ENCODE data around the gene PODN.

PODN gene

GRCh38 chr1:53057127-53057526, 4.9 kb upstream of the PODN start:
- peak; percentile 66 for DNase-seq

DNA sequence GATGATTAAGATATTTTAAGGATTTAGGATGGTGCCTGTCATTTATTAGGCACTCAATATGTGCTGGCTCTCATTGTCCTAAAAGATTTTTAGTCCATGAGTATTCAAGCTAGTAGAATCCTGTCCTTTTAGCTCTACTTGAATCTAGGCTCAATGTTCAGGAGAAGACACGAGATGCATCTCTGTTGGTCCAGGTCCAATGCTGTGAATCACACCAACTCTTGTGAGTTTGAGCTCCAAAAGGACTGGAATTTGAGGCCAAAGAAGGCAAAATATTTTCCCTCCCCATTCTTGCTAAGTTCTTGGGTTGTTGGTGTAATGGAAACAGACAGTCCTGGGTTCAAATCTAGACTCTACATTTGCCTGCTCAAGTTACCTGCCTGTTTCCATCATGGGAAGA, 1.4 kb upstream of the PODN start:
- no peak for DNase-seq

- DNase-seq: no peak
Observed at GRCh38 chr1:53061123-53061858, 722 bp upstream of the PODN start.

DNA sequence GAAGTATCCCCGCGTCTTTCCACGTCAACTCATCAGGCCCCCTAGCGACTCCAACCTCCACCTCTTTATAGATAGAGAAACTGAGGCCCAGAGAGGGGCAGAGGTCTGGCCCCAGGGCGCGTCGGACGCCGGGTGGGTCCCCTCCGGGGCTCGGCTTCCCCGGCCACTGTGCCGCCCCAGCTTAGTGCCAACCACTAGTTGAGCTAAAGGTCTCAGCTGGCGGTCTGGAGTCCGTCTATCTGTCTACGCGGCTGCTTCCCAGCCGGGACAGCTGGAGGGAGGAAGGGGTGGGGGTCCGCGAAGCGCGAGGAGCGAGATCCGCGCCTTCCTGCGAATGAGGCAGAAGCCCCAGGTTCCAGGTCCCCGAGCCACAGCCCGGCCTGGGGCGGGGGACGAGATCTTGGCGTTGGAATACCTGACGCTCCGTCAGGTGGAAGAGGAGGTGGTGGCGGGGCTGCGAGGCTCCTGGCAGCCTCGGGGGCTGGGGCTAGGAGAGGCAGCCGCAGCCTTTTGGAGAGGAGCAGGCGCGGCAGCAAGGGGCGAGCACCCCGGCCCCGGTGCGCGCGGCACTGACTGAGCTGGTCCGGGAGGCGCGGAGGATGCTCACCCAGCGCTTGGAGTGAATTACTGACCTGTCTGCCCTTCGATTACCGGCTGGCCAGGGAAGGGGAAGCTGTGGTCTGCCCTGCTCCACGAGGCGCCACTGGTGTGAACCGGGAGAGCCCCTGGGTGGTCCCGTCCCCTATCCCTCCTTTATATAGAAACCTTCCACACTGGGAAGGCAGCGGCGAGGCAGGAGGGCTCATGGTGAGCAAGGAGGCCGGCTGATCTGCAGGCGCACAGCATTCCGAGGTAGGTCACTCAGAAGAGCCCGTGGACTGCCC, 937 bp downstream of the PODN start:
- no peak for DNase-seq

DNA sequence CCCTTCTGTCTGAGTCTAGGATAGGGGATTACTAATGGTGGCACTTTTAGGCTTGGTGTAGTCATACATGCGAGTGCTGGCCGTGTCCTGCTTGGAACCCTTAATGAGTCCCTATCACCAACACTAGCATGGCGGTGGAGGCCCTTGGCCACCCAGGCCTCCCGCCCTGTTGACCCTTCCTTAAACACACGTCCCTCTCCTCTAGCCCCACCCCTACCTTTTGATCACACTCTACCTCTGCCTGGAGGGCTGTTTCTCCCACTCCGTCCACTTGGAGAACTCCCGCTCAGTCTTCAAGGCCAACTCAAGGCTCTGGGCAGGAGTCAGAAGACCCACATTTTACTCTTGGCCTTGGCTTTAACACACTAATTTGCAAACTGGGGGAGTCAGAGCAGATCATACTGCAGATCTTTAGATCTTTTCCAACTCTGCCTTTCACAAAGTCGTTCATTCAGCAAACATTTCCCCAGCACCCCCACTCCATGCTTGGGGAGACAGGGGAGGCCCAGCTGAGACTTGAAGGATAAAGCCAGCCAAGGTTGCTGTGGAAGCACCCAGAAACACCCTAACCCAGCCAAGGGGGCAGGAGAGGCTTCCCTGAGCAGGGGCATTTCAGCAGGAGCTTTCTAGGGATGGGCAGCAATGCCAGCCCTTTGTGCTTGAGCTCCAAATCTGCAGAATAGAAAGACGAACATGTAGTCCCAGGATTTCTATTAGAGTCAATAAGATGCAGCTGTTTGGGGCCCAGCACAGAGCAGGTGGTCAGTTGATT, 1.9 kb downstream of the PODN start:
- no peak for DNase-seq

GRCh38 chr1:53065391-53065790, 3.4 kb downstream of the PODN start:
- no peak for DNase-seq

DNA sequence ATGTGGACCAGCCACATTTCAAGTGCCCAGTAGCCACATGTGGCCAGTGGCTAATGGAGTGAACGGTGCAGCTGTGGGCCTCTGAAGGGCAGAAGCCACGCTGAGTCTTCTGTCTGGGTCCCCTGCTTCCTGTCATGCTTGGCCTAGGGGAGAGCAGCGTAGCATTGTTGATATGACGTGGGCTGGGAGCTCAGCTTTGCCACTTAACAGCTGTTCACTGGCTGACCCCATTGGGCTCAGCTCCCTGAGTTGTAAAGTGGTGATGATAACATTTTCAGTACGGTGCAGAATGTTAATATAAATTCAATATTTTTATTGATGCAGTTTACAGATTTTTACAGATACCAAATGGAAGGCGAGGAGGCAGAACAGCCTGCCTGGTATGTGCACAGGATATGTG, 4.5 kb downstream of the PODN start:
- DNase-seq: no peak

GRCh38 chr1:53066891-53067738, 5.1 kb downstream of the PODN start:
- DNase-seq: no peak

DNA sequence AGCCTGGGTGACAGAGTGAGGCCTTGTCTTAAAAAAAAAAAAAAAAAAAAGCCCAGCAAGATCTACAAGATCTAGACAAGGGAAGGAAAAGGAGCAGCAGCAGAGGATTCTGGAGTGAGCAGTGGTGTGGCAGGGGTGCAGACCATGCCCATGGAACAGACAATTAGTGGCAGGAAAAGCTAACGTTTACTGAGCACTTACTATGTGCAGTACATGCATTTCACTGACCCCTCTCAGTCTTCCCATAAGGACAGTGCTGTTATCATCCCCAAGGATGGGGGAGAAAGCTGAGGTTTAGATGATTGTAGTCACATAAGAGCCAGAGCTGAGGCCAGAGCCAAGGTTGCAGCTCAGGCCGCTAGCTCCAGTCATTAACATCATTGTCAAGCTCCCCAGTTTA, 5.9 kb downstream of the PODN start:
- DNase-seq: no peak

GRCh38 chr1:53068314-53069099, 6.5 kb downstream of the PODN start:
- no peak for DNase-seq

DNA sequence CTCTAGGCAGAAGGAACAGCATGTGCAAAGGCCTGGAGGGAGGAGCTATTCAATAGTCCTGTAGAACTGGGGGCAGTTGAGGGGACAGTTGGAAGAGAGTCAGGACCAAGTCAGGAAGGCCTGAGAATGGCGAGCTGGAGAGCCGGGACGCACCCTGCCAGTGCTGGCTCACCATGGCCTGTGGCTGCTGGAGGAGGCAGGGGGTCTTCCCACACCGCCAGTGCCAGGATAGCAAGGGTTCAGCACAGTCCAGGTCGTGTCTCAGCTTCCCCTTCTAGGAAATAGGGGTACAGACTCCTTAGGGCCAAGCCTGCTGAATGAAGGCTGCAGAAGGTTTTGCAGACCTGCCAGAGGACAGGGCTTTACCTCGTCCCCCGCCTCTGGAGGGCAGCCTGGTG, 7.3 kb downstream of the PODN start:
- DNase-seq: no peak

DNA sequence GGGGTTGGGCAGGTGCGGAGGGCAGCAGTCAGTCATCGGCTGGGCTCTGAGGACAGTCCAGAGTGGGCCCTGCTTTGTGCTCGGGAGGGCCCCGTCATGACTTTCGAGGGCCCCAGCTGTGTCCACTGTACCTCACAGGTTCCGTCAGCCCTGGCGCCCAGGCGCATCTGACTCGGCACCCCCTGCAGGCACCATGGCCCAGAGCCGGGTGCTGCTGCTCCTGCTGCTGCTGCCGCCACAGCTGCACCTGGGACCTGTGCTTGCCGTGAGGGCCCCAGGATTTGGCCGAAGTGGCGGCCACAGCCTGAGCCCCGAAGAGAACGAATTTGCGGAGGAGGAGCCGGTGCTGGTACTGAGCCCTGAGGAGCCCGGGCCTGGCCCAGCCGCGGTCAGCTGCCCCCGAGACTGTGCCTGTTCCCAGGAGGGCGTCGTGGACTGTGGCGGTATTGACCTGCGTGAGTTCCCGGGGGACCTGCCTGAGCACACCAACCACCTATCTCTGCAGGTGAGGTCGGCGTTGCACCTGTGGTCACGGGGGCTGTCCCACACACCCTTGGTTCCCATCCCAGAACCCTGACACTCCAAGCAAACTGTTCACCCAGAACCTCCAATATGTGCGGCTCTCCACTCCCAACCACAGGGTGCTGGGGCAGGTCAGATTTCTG, 7.8 kb downstream of the PODN start:
- DNase-seq: no peak

DNA sequence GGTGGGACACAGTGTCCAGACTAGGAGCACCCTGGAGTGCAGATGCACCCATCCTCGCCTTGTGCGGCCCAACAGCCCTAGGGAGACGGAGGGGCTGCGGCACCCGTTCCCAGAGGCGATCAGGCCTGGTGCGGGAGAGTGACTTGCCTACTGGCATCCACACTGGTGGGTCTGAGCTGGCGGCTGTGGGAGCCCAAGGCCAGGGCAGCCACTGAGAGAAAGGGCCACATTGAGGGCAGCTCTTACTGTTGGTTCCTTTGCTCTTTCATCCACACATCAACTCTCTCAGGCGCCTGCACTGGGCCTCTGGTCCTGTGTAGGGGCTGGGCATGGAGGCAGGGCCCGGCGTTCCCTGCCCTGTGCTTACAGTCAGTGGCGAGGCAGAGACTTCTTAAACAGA, 8.6 kb downstream of the PODN start:
- no peak for DNase-seq

GRCh38 chr1:53071167-53071865, 9.3 kb downstream of the PODN start:
- no peak for DNase-seq

DNA sequence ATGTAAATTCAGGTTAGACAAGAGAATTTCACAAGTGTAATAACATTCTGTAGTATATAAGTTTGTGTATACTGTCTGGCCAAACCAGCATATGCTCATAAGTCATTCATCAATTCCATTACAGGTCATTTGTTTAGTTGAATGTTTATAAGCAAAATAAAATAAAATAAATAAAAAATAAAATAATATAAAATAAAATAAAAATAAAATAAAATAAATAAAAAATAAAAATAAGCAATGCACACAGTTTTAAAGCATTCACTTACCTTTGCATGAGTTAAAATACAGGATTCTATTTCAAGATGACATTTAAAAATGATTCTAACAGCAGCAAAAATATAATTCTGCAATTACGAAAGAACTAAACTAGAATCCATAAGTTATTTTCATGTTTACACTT, 9.9 kb downstream of the PODN start:
- no peak for DNase-seq

GRCh38 chr1:53073287-53073686, 11.3 kb downstream of the PODN start:
- DNase-seq: no peak

DNA sequence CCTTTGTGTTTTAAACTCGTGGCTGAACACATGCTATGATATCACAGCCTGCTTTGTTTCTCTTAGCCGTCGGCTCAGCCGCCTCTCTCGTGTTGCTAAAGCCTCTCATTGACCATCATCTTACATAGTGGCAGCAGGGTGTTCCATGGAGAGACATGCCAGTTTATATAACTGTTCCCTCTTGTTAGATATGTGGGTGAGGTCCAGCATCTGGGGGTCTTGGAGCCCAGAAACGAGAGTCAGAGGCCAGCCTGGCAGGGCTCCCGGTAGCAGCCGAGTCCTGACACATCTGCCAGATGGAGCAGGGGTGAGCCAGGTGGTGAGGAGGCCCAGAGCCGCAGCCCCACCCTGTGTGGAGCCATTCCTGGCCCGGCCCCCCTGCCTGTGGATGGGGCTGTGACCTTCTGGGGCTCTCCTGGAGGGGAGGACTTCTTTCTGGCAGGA, 11.9 kb downstream of the PODN start:
- no peak for DNase-seq

GRCh38 chr1:53074313-53075154, 12.5 kb downstream of the PODN start:
- no peak for DNase-seq

GRCh38 chr1:53075206-53075605, 13.2 kb downstream of the PODN start:
- no peak for DNase-seq

DNA sequence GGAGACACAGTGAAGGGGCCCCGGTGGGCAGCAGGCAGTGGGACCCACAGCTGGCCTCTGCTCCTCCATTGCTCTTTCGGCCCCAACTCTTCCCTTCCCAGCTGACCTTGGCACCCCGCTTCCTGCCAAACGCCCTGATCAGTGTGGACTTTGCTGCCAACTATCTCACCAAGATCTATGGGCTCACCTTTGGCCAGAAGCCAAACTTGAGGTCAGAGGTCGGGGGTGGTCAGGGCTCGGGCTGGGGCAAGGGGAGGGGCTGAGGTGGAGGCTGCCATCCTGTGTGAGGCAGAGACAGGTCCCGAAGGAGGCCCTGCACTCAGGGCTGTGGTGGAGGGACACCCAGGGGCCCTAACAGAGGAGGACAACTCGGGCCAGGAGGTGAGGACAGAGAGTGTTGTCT, 13.7 kb downstream of the PODN start:
- no peak for DNase-seq
